ENCODE data around the gene SLC6A1. TPM values are rescaled to one million over a fixed set of nuclear protein-coding genes. Genes with fewer than 3 reads are reported as not detected.
"Not testable (repeated sequence)": the region's sequence is repeated elsewhere in the genome, so short reads cannot be mapped to it uniquely, and the experiment has no call there.

SLC6A1 gene
- total RNA-seq, 4 donors from 2014 or later, result 0.34 to 0.78 (median 0.46) TPM

DNA sequence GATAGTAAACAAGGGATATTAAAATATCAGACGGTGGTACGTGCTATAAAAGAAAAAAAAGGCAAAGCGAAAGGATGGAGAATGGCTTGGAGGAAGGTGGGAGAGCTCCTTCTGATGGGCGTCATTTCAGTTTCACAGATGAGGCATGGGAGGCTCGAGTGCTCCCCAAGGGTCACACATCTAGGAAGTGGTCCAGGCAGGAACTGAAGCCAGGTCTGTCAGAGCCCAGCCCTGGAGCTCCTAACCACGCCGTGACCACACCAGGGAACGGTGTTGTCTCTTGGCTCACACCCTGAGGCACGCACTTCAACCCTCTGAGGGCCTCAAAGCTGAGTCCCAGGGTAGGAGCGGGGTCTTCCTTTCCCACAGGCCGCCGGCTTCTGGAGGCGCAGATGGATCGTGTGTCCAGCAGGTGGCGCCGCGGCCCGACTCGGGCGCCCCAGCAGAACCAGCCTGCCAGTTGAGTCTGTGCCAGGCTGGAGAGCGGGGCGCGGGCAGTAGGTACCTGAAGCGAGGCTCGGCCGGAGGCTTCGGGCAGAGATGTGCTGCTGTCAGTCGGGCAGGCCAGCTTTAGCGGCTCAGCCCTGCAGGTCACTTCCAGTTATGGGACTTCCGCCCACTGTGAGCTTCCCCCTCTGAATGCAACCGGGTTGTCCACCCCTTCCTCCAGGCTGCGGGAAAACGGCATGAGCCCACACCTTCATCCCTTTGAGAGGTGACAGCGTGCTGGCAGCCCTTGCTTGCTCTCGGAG is 68.1 kb downstream of the SLC6A1 start:
- no peaks in the 10 kb centered on the region for H3K36me3 ChIP-seq
- TF ChIP-seq, protein P1, sequence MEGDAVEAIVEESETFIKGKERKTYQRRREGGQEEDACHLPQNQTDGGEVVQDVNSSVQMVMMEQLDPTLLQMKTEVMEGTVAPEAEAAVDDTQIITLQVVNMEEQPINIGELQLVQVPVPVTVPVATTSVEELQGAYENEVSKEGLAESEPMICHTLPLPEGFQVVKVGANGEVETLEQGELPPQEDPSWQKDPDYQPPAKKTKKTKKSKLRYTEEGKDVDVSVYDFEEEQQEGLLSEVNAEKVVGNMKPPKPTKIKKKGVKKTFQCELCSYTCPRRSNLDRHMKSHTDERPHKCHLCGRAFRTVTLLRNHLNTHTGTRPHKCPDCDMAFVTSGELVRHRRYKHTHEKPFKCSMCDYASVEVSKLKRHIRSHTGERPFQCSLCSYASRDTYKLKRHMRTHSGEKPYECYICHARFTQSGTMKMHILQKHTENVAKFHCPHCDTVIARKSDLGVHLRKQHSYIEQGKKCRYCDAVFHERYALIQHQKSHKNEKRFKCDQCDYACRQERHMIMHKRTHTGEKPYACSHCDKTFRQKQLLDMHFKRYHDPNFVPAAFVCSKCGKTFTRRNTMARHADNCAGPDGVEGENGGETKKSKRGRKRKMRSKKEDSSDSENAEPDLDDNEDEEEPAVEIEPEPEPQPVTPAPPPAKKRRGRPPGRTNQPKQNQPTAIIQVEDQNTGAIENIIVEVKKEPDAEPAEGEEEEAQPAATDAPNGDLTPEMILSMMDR (IDR thresholded peaks at IDR 0.05), result peak; percentile 85 to 94 (median 91)
- TF ChIP-seq POLR2AphosphoS5 (IDR thresholded peaks at IDR 0.05) (peak in 1 of 2 donors; percentile 33), POLR2A (IDR thresholded peaks at IDR 0.05; ENCODE audit: low read depth) (no peak), EP300 (IDR thresholded peaks at IDR 0.05) (no peak)
- H3K9me3 ChIP-seq, result no peaks in the 10 kb centered on the region
- WGBS, result 22% methylated on average over 13 of the region's 35 CpGs
- DNase-seq (ENCODE audit: extremely low spot score), result no peak
- peaks cover 3 to 25% (median 13%) of the 10 kb centered on the region in 4 donors for H3K4me1 ChIP-seq
- peak overlapping the region; percentile 30 to 48 (median 35) for H3K4me3 ChIP-seq
- peaks cover 0 to 33% (median 0%) of the 10 kb centered on the region in 4 donors for H3K27me3 ChIP-seq
- H3K27ac ChIP-seq (replicated peaks in 1 of 4), result no peak overlapping the region
- intact Hi-C loops (cut with DNase I), result loop anchor here (2.0 to 5.0 kb wide), 3 partner anchors 37 to 276 kb away; no protein-coding TSS in a partner anchor

DNA sequence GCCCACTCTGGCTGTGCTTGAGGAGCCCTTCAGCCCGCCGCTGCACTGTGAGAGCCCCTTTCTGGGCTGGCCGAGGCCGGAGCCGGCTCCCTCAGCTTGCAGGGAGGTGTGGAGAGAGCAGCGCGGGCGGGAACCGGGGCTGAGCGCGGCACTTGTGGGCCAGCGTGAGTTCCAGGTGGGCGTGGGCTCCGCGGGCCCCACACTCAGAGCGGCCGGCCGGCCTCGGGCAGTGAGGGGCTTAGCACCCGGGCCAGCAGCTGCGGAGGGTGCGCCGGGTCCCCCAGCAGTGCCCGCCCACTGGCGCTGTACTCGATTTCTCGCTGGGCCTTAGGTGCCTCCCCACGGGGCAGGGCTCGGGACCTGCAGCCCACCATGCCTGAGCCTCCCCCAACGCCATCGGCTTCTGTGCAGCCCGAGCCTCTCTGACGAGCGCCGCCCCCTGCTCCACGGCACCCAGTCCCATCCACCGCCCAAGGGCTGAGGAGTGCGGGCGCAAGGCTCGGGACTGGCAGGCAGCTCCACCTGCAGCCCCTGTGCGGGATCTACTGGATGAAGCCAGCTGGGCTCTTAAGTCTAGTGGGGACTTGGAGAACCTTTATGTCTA is 68.8 kb downstream of the SLC6A1 start:
- intact Hi-C loops (cut with DNase I), result loop anchor here (2.0 to 5.0 kb wide), 3 partner anchors 36 to 275 kb away; no protein-coding TSS in a partner anchor
- WGBS, result 82% methylated on average over 21 of the region's 41 CpGs
- H3K27ac ChIP-seq (replicated peaks in 1 of 4); H3K9me3 ChIP-seq; DNase-seq (ENCODE audit: extremely low spot score); H3K36me3 ChIP-seq: not testable (repeated sequence)
- H3K4me1 ChIP-seq, result peaks cover 3 to 25% (median 13%) of the 10 kb centered on the region in 4 donors
- peak overlapping the region; percentile 30 to 48 (median 35) for H3K4me3 ChIP-seq
- peaks cover 0 to 31% (median 0%) of the 10 kb centered on the region in 4 donors for H3K27me3 ChIP-seq

DNA sequence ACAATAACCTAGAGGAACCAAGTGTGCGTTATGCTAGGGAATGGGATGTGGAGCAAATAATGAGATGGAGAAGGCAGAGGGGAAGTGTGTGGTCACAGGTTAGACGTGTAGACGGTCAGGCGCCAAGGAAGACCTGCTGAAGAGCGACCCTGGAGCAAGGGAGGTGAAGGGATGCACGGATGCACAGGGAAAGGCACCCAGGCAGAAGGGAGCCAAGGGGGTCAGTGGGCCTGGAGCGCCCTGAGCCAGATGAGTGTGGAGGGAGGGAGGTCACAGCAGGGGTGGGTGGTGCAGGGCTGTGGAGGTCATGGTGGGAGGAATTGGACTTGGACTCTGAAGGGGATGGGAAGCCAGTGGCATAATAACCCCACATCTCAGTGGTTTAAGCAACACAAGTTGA is 70.2 kb downstream of the SLC6A1 start:
- Histone ChIP-seq H3K9me3 (peaks cover 0 to 4% (median 2%) of the 10 kb centered on the region in 4 donors), H3K4me3 (no peak overlapping the region), H3K4me1 (peaks cover 3 to 25% (median 13%) of the 10 kb centered on the region in 4 donors), H3K27ac (replicated peaks in 1 of 4) (no peak overlapping the region), H3K36me3 (no peaks in the 10 kb centered on the region), H3K27me3 (peaks cover 0 to 17% (median 0%) of the 10 kb centered on the region in 4 donors)
- TF ChIP-seq POLR2AphosphoS5 (IDR thresholded peaks at IDR 0.05) (no peak), POLR2A (IDR thresholded peaks at IDR 0.05; ENCODE audit: low read depth) (no peak), EP300 (IDR thresholded peaks at IDR 0.05) (no peak)
- TF ChIP-seq, protein P1 (IDR thresholded peaks at IDR 0.05), result no peak
- no peak for DNase-seq (ENCODE audit: extremely low spot score)
- intact Hi-C loops (cut with DNase I), result loop anchor here (5.0 kb wide), 2 partner anchors 35 to 95 kb away; no protein-coding TSS in a partner anchor
- WGBS, result 90% methylated on average over 7 of the region's 7 CpGs

DNA sequence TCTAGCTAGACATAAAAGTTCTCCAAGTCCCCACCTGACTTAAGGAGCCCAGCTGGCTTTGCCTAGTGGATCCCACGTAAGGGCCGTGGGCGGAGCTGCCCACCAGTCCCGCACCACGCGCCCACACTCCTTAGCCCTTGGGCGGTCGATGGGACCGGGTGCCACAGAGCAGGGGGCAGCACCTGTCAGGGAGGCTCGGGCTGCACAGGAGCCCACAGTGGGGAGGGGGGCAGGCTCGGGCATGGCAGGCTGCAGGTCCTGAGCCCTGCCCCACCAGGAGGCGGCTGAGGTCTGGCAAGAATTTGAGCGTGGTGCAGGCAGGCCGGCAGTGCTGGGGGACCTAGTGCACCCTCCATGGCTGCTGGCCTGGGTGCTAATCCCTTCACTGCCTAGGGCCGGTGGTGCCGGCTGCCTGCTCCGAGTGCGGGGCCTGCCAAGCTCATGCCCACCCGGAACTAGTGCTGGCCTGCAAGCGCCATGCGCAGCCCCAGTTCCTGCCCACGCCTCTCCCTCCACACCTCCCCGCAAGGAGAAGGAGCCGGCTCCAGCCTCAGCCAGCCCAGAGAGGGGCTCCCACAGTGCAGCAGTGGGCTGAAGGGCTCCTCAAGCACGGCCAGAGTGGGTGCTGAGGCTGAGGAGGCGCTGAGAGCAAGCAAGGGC is 78.7 kb downstream of the SLC6A1 start:
- H3K4me1 ChIP-seq, result no peaks in the 10 kb centered on the region

More for the DNA sequence above, 78.7 kb downstream of the SLC6A1 start:
- Histone ChIP-seq H3K36me3 (no peaks in the 10 kb centered on the region), H3K9me3 (peaks cover 0 to 15% (median 5%) of the 10 kb centered on the region in 4 donors), H3K4me3 (no peak overlapping the region), H3K27me3 (no peaks in the 10 kb centered on the region), H3K27ac (replicated peaks in 1 of 4) (no peak overlapping the region)
- DNase-seq (ENCODE audit: extremely low spot score), result no peak
- no peak for TF ChIP-seq POLR2A (IDR thresholded peaks at IDR 0.05; ENCODE audit: low read depth)
- TF ChIP-seq, protein P1 (IDR thresholded peaks at IDR 0.05), result no peak
- TF ChIP-seq POLR2AphosphoS5 (IDR thresholded peaks at IDR 0.05), result no peak
- no peak for TF ChIP-seq EP300 (IDR thresholded peaks at IDR 0.05)
- intact Hi-C loops (cut with DNase I), result no loop called here
- 89% methylated on average over 12 of the region's 26 CpGs for WGBS
